ENCODE measurements around the gene AUTS2. TPM values are rescaled to one million over a fixed set of nuclear protein-coding genes. Genes with fewer than 3 reads are reported as not detected.

Gene AUTS2
- total and polyA plus RNA-seq, 2 experiments from 2014 or later: 3.0 to 4.4 TPM

DNA sequence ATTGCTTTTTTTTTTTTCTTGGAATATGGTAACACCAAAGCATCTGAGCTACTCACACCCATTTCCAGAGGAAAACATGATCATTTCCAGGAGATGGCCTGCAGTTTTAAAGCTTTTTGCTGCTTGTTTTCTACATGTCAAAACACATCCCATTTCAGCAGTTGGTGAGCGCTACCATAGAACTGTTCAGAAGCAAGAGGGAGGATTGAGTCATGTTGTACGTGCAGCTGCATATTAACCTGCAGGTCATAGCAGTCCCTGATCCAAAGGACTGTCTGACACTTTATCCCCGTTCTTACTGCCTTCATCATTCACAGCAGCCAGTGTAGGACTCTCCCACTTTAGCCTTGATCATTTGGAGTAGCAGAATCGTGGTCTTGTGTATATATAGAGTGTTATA lies 124.6 kb downstream of the AUTS2 start:
- no peak for TF ChIP-seq EZH2 (IDR thresholded peaks at IDR 0.05; ENCODE audit: insufficient read depth, poor library complexity, severe bottlenecking)
- no peak for TF ChIP-seq EZH2phosphoT487 (IDR thresholded peaks at IDR 0.05; ENCODE audit: insufficient read depth, low read depth)
- no peak overlapping the region for H2AFZ ChIP-seq
- no peaks in the 10 kb centered on the region for H4K20me1 ChIP-seq (ENCODE audit: insufficient read depth)
- no peaks in the 10 kb centered on the region for H3K4me1 ChIP-seq (ENCODE audit: insufficient read depth)
- no peaks in the 10 kb centered on the region for H3F3A ChIP-seq (ENCODE audit: insufficient read depth)
- H3K27ac ChIP-seq: no peak overlapping the region
- 14 to 25% methylated on average over 4 of the region's 4 CpGs for WGBS, 2 experiments (ENCODE audit: low coverage in 1 of 2, low lambda C conversion rate in 2 of 2, missing lambda C conversion rate in 2 of 2)
- no peaks in the 10 kb centered on the region for H3K27me3 ChIP-seq (replicated peaks; ENCODE audit: insufficient read depth)
- peak; percentile 15 for DNase-seq
- H3K9me2 ChIP-seq (ENCODE audit: insufficient read depth): no peaks in the 10 kb centered on the region
- no peak overlapping the region for H3K9ac ChIP-seq
- H3K4me2 ChIP-seq (ENCODE audit: unreplicated experiment): no peak overlapping the region
- H3K36me3 ChIP-seq (ENCODE audit: low read depth): no peaks in the 10 kb centered on the region
- in situ Hi-C loops (cut with MboI): no loop called here
- no peaks in the 10 kb centered on the region for H3K79me2 ChIP-seq (ENCODE audit: insufficient read depth)
- H3K4me3 ChIP-seq: no peak overlapping the region
- no peaks in the 10 kb centered on the region for H3K9me3 ChIP-seq (ENCODE audit: low read depth)

DNA sequence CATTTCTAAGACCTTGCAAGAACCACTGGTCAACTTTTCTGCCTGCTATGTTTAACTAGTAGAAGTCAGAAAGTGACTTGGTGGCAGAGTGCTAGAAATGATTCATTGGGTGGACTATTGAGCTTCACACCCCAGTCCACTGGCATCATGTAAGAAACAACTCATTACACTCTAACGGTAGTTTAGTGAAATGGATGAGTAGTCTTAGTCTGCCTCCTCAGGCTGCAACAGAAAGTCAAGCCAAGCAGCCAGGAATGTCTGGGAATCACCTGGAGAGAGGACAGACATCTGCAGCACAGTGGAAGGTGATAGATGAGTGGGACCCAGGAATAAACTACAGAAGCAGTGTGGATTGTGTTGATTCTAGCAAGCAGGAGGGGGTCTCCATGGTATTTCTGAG lies 125.4 kb downstream of the AUTS2 start:
- TF ChIP-seq EZH2phosphoT487 (IDR thresholded peaks at IDR 0.05; ENCODE audit: insufficient read depth, low read depth) (no peak), EZH2 (IDR thresholded peaks at IDR 0.05; ENCODE audit: insufficient read depth, poor library complexity, severe bottlenecking) (no peak)
- 36 to 65% methylated on average over 1 of the region's 1 CpG for WGBS, 2 experiments (ENCODE audit: low coverage in 1 of 2, low lambda C conversion rate in 2 of 2, missing lambda C conversion rate in 2 of 2)
- DNase-seq: no peak
- in situ Hi-C loops (cut with MboI): no loop called here
- no peaks in the 10 kb centered on the region for H3K9me3 ChIP-seq (ENCODE audit: low read depth)
- no peak overlapping the region for H3K4me3 ChIP-seq
- no peak overlapping the region for H3K27ac ChIP-seq
- no peak overlapping the region for H2AFZ ChIP-seq
- H3K4me1 ChIP-seq (ENCODE audit: insufficient read depth): no peaks in the 10 kb centered on the region
- no peak overlapping the region for H3K9ac ChIP-seq
- no peak overlapping the region for H3K4me2 ChIP-seq (ENCODE audit: unreplicated experiment)
- no peaks in the 10 kb centered on the region for H3K79me2 ChIP-seq (ENCODE audit: insufficient read depth)
- no peaks in the 10 kb centered on the region for H3K9me2 ChIP-seq (ENCODE audit: insufficient read depth)
- H4K20me1 ChIP-seq (ENCODE audit: insufficient read depth): no peaks in the 10 kb centered on the region
- no peaks in the 10 kb centered on the region for H3K36me3 ChIP-seq (ENCODE audit: low read depth)
- no peaks in the 10 kb centered on the region for H3K27me3 ChIP-seq (replicated peaks; ENCODE audit: insufficient read depth)
- no peaks in the 10 kb centered on the region for H3F3A ChIP-seq (ENCODE audit: insufficient read depth)

DNA sequence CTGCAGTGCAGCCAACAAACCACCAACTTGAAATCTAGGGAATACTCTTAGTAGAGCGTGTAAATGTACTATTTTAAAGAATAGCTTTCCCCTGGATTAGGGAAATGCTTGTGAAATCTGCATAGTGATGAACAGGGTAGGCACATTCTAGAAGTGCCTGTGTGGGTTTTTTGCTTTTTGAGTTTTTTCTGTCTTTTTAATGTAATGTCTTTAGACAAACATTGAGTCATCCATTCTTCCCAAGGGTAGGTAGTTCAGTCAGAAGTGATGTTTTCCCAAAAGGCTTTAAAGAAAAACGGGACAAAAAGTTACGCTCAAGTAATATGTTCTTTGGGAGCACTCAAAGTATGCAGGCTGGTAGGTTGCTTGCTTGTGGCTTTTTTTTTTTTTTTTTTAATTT lies 130.0 kb downstream of the AUTS2 start:
- H3K9me3 ChIP-seq (ENCODE audit: low read depth): no peaks in the 10 kb centered on the region

DNA sequence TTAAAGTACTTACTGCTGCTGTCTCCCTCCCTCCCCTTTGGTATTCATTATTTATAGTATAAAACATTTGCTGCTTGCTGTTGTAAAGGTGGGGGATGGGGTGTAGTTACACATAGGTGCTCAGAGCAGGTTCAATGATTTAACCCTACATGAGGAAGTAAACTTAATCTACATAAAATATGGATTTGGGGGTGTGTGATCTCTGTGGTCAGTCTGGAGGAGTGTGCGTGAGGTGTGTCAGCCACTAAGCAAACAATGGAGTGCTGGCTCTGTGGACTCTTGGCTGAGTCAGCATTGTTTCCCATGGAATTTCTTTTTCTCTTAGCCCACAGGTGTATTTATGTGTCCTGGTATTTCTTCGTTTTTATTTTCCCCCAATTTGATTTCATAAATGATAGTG lies 133.9 kb downstream of the AUTS2 start:
- no peak overlapping the region for H3K4me2 ChIP-seq (ENCODE audit: unreplicated experiment)
- H3F3A ChIP-seq (ENCODE audit: insufficient read depth): no peaks in the 10 kb centered on the region
- H3K4me3 ChIP-seq: no peak overlapping the region
- no peaks in the 10 kb centered on the region for H3K9me2 ChIP-seq (ENCODE audit: insufficient read depth)
- H3K9me3 ChIP-seq (ENCODE audit: low read depth): no peaks in the 10 kb centered on the region
- H2AFZ ChIP-seq: no peak overlapping the region
- no peaks in the 10 kb centered on the region for H4K20me1 ChIP-seq (ENCODE audit: insufficient read depth)
- TF ChIP-seq EZH2 (IDR thresholded peaks at IDR 0.05; ENCODE audit: insufficient read depth, poor library complexity, severe bottlenecking) (no peak), EZH2phosphoT487 (IDR thresholded peaks at IDR 0.05; ENCODE audit: insufficient read depth, low read depth) (no peak)
- H3K79me2 ChIP-seq (ENCODE audit: insufficient read depth): no peaks in the 10 kb centered on the region
- no peak overlapping the region for H3K27ac ChIP-seq
- DNase-seq: no peak
- no peak overlapping the region for H3K9ac ChIP-seq
- H3K36me3 ChIP-seq (ENCODE audit: low read depth): no peaks in the 10 kb centered on the region
- no peaks in the 10 kb centered on the region for H3K4me1 ChIP-seq (ENCODE audit: insufficient read depth)
- H3K27me3 ChIP-seq (replicated peaks; ENCODE audit: insufficient read depth): no peaks in the 10 kb centered on the region
- in situ Hi-C loops (cut with MboI): no loop called here
- WGBS, 2 experiments (ENCODE audit: low coverage in 1 of 2, low lambda C conversion rate in 2 of 2, missing lambda C conversion rate in 2 of 2): 46 to 53% methylated on average over 2 of the region's 2 CpGs

More for the DNA sequence above, 130.0 kb downstream of the AUTS2 start:
- TF ChIP-seq EZH2phosphoT487 (IDR thresholded peaks at IDR 0.05; ENCODE audit: insufficient read depth, low read depth) (no peak), EZH2 (IDR thresholded peaks at IDR 0.05; ENCODE audit: insufficient read depth, poor library complexity, severe bottlenecking) (no peak)
- H3K9me2 ChIP-seq (ENCODE audit: insufficient read depth): no peaks in the 10 kb centered on the region
- in situ Hi-C loops (cut with MboI): no loop called here
- DNase-seq: peak; percentile 10
- WGBS, 2 experiments (ENCODE audit: low coverage in 1 of 2, low lambda C conversion rate in 2 of 2, missing lambda C conversion rate in 2 of 2): 68 to 75% methylated on average over 3 of the region's 3 CpGs
- no peaks in the 10 kb centered on the region for H3K79me2 ChIP-seq (ENCODE audit: insufficient read depth)
- H3K27ac ChIP-seq: no peak overlapping the region
- no peaks in the 10 kb centered on the region for H3F3A ChIP-seq (ENCODE audit: insufficient read depth)
- no peaks in the 10 kb centered on the region for H3K4me1 ChIP-seq (ENCODE audit: insufficient read depth)
- no peaks in the 10 kb centered on the region for H4K20me1 ChIP-seq (ENCODE audit: insufficient read depth)
- no peak overlapping the region for H3K4me2 ChIP-seq (ENCODE audit: unreplicated experiment)
- no peaks in the 10 kb centered on the region for H3K36me3 ChIP-seq (ENCODE audit: low read depth)
- no peak overlapping the region for H3K4me3 ChIP-seq
- no peak overlapping the region for H2AFZ ChIP-seq
- no peak overlapping the region for H3K9ac ChIP-seq
- H3K27me3 ChIP-seq (replicated peaks; ENCODE audit: insufficient read depth): no peaks in the 10 kb centered on the region

DNA sequence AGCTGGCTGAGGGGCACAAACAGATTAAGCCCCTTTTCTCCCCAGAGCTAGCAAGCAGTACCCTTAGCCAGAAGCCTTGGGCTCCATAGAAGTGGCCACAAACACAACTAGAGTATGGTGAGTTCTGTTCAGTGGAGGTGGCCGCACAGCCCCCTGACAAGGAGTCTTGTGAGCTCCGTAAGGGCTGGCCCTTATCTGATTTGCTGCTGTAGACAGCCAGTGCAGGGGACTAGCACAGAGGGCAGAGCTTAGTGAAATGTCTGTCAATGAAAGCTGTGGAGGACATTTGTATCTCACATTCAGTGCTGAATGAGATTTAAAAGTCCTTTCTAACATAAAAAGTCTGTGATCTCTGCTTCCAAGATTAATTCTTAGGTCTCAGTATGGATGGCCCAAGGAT lies 137.3 kb downstream of the AUTS2 start:
- in situ Hi-C loops (cut with MboI): no loop called here
- DNase-seq: no peak

More for the DNA sequence above, 137.3 kb downstream of the AUTS2 start:
- H3F3A ChIP-seq (ENCODE audit: insufficient read depth): no peaks in the 10 kb centered on the region
- 77 to 89% methylated on average over 2 of the region's 2 CpGs for WGBS, 2 experiments (ENCODE audit: low coverage in 1 of 2, low lambda C conversion rate in 2 of 2, missing lambda C conversion rate in 2 of 2)
- no peak overlapping the region for H3K27ac ChIP-seq
- H3K9me3 ChIP-seq (ENCODE audit: low read depth): no peaks in the 10 kb centered on the region
- no peak overlapping the region for H3K9ac ChIP-seq
- no peaks in the 10 kb centered on the region for H4K20me1 ChIP-seq (ENCODE audit: insufficient read depth)
- no peaks in the 10 kb centered on the region for H3K4me1 ChIP-seq (ENCODE audit: insufficient read depth)
- TF ChIP-seq EZH2phosphoT487 (IDR thresholded peaks at IDR 0.05; ENCODE audit: insufficient read depth, low read depth): no peak
- no peak for TF ChIP-seq EZH2 (IDR thresholded peaks at IDR 0.05; ENCODE audit: insufficient read depth, poor library complexity, severe bottlenecking)
- H3K4me2 ChIP-seq (ENCODE audit: unreplicated experiment): no peak overlapping the region
- no peaks in the 10 kb centered on the region for H3K9me2 ChIP-seq (ENCODE audit: insufficient read depth)
- no peaks in the 10 kb centered on the region for H3K36me3 ChIP-seq (ENCODE audit: low read depth)
- H3K4me3 ChIP-seq: no peak overlapping the region
- no peak overlapping the region for H2AFZ ChIP-seq
- H3K27me3 ChIP-seq (replicated peaks; ENCODE audit: insufficient read depth): no peaks in the 10 kb centered on the region
- no peaks in the 10 kb centered on the region for H3K79me2 ChIP-seq (ENCODE audit: insufficient read depth)

Data from GM23248 (cell line).